CD14-positive monocyte (primary cell): ENCODE results near the gene SCFD1. TPM values are rescaled to one million over a fixed set of nuclear protein-coding genes. Genes with fewer than 3 reads are reported as not detected.
A peak's percentile ranks its signal among the peaks of the same experiment; 100 is the strongest.

Source experiments
- DNase-seq, 3 donors: peaks; one replicate each; pipeline ENCODE4 v3.0.0-alpha.2; 2011 to 2022
- H2AFZ ChIP-seq: 2 replicates; pipeline ENCODE4 v1.6.0; 2012; ENCODE audit warnings: mild to moderate bottlenecking, low read depth, low read length, inconsistent platforms; ENCODE audit not compliant: insufficient read depth, poor library complexity, severe bottlenecking
- H3K27ac ChIP-seq, 2 donors: 1 replicate in 1 of 2; 2 replicates in 1 of 2; pipeline ENCODE4 v1.5.1; 2012 to 2013; ENCODE audit warnings: low read length in 2 of 2, control low read depth in 1 of 2, inconsistent platforms in 1 of 2, low read depth in 1 of 2, mild to moderate bottlenecking in 1 of 2
- H3K27me3 ChIP-seq, 2 donors: one replicate each; pipeline versions ENCODE4 v1.6.0 to v1.6.1; 2011 to 2013; ENCODE audit warnings: low read length in 2 of 2; ENCODE audit not compliant: control insufficient read depth in 2 of 2, insufficient read depth in 2 of 2
- H3K36me3 ChIP-seq, 2 donors: replicated peaks in 1 of 2; 1 replicate in 1 of 2; 2 replicates in 1 of 2; pipeline versions ENCODE4 v1.5.1 to v1.6.1; 2012 to 2013; ENCODE audit warnings: low read length in 2 of 2, control low read depth in 1 of 2, inconsistent platforms in 1 of 2, mild to moderate bottlenecking in 1 of 2; ENCODE audit not compliant: insufficient read depth in 2 of 2, control insufficient read depth in 1 of 2
- H3K4me1 ChIP-seq, 2 donors: 1 replicate in 1 of 2; 2 replicates in 1 of 2; pipeline versions ENCODE4 v1.5.1 to v1.6.1; 2012 to 2013; ENCODE audit warnings: low read length in 2 of 2, control low read depth in 1 of 2, inconsistent platforms in 1 of 2, mild to moderate bottlenecking in 1 of 2, moderate library complexity in 1 of 2; ENCODE audit not compliant: insufficient read depth in 2 of 2, control insufficient read depth in 1 of 2
- H3K4me2 ChIP-seq: replicated peaks from 2 replicates; pipeline ENCODE3; 2012; ENCODE audit warnings: low read length, moderate library complexity, mild to moderate bottlenecking; ENCODE audit not compliant: poor library complexity, severe bottlenecking; ENCODE audit errors: extremely low read depth
- H3K4me3 ChIP-seq, 3 experiments: fragments of 200-600 bp in 1 of 3; sonication (generic) in 1 of 3; replicated peaks in 1 of 3; 1 replicate in 2 of 3; 2 replicates in 1 of 3; pipeline ENCODE4 v1.5.1; 2011 to 2013; ENCODE audit warnings: low read length in 3 of 3, mild to moderate bottlenecking in 3 of 3, control low read depth in 2 of 3, low read depth in 2 of 3, inconsistent platforms in 1 of 3, moderate library complexity in 1 of 3
- H3K79me2 ChIP-seq: 2 replicates; pipeline ENCODE4 v1.6.0; 2012; ENCODE audit warnings: mild to moderate bottlenecking, control low read depth, inconsistent platforms, low read length, moderate library complexity; ENCODE audit not compliant: insufficient read depth
- H3K9ac ChIP-seq: 2 replicates; pipeline ENCODE4 v1.6.0; 2017; ENCODE audit warnings: low read length, mild to moderate bottlenecking; ENCODE audit not compliant: insufficient read depth, poor library complexity, severe bottlenecking
- H3K9me3 ChIP-seq, 2 donors: replicated peaks in 1 of 2; 1 replicate in 1 of 2; 2 replicates in 1 of 2; pipeline versions ENCODE4 v1.5.1 to v1.6.1; 2012 to 2013; ENCODE audit warnings: low read length in 2 of 2, control low read depth in 1 of 2; ENCODE audit not compliant: control insufficient read depth in 1 of 2, insufficient read depth in 1 of 2
- H4K20me1 ChIP-seq: 2 replicates; pipeline ENCODE4 v1.6.0; 2012; ENCODE audit warnings: mild to moderate bottlenecking, low read length, control low read depth, moderate library complexity; ENCODE audit not compliant: insufficient read depth
- H3K27ac Mint-ChIP-seq, 7 donors: one replicate each; pipeline ENCODE4 v1.8.0; 2020; ENCODE audit warnings: mild to moderate bottlenecking in 7 of 7, mixed read lengths in 7 of 7, moderate library complexity in 6 of 7, inconsistent platforms in 2 of 7
- H3K27me3 Mint-ChIP-seq, 3 donors: one replicate each; pipeline ENCODE4 v1.8.0; 2021 to 2022; ENCODE audit warnings: low read depth in 3 of 3, mild to moderate bottlenecking in 3 of 3, mixed read lengths in 3 of 3, moderate library complexity in 3 of 3, inconsistent platforms in 1 of 3
- H3K36me3 Mint-ChIP-seq, 2 donors: one replicate each; pipeline ENCODE4 v1.8.0; 2020; ENCODE audit warnings: mixed read lengths in 2 of 2, inconsistent platforms in 1 of 2, mild to moderate bottlenecking in 1 of 2
- H3K4me1 Mint-ChIP-seq: one replicate; pipeline ENCODE4 v1.8.0; 2020; ENCODE audit warnings: mild to moderate bottlenecking, mixed read lengths
- H3K4me3 Mint-ChIP-seq, 2 donors: one replicate each; pipeline ENCODE4 v1.8.0; 2020; ENCODE audit warnings: mild to moderate bottlenecking in 2 of 2, mixed read lengths in 2 of 2, moderate library complexity in 1 of 2
- H3K9me3 Mint-ChIP-seq, 7 donors: one replicate each; pipeline ENCODE4 v1.8.0; 2020 to 2022; ENCODE audit warnings: mixed read lengths in 7 of 7, mild to moderate bottlenecking in 6 of 7, moderate library complexity in 6 of 7, inconsistent platforms in 2 of 7
- WGBS: methylation state at CpG from one replicate; pipeline ENCODE4 v1.1.5; 2013; ENCODE audit warnings: missing lambda C conversion rate; ENCODE audit not compliant: insufficient coverage; 5-methylcytosine and 5-hydroxymethylcytosine counted together
- intact Hi-C, 2 donors: fragments of 100-400 bp; cut with micrococcal nuclease; formaldehyde crosslinking; loops; one replicate each; pipeline versions ENCODE4 v1.15.0 to v1.15.1; 2023
- polyA plus RNA-seq, 3 donors: library from polyadenylated mRNA; depleted of rRNA in 1 of 3; unstranded in 2 of 3; stranded (reverse) in 1 of 3; fragments of 300-500 nt in 2 of 3; fragments of >200 nt in 1 of 3; fragmentation: Illumina TruSeq in 2 of 3; gene quantifications; 1 replicate in 2 of 3; 2 replicates in 1 of 3; pipeline ENCODE4 v1.2.3, GENCODE V29; 2012 to 2021
- TF ChIP-seq, protein P1 (sequence below): fragments of 200-600 bp; IDR thresholded peaks from one replicate; pipeline ENCODE4 v1.8.0; 2022; ENCODE audit warnings: antibody characterized with exemption, mild to moderate bottlenecking

SCFD1 gene
- polyA plus RNA-seq, 3 donors, result 33.1 to 64.1 (median 44.9) TPM

DNA sequence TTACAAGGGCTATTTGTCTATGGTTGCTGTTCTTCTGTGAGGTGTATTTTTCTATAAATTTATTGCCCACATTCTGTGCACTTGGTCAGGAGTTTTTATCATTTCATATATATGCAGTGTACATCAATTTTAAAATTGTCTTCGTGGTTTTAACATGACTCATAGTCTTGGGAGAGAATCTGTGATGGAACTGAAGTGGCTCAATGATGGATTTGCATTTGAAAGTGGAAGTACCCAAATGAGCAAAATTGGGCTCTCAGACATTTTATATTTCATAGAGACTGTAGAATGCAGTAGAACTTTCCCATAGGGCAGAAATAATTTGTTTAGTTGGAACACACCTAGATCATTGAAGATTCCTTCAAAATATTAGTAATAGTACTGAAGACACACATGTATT is 1.9 kb upstream of the SCFD1 start:
- Histone ChIP-seq H3K27me3 (no peaks in the 10 kb centered on the region), H2AFZ (no peak overlapping the region), H3K36me3 (peaks cover 15 to 25% of the 10 kb centered on the region in 2 donors), H3K4me2 (peak overlapping the region; percentile 8), H3K9me3 (no peaks in the 10 kb centered on the region), H3K79me2 (peaks cover 31% of the 10 kb centered on the region), H3K4me3 (peak overlapping the region in 1 of 3 experiments; percentile 97), H3K4me1 (peaks cover 25 to 42% of the 10 kb centered on the region in 2 donors), H3K27ac (peak overlapping the region; percentile 63 to 99), H3K9ac (no peak overlapping the region), H4K20me1 (no peaks in the 10 kb centered on the region)
- Mint-ChIP-seq H3K27me3 (no peaks in the 10 kb centered on the region), H3K4me1 (peaks cover 33% of the 10 kb centered on the region), H3K4me3 (peak overlapping the region; percentile 4 to 54), H3K9me3 (no peaks in the 10 kb centered on the region), H3K36me3 (peaks cover 11 to 14% of the 10 kb centered on the region in 2 donors), H3K27ac (peak overlapping the region; percentile 71 to 99 (median 98))
- WGBS, result no CpG with 5 or more reads among the region's 1 CpG
- intact Hi-C loops, result no loop called here
- TF ChIP-seq, protein P1, sequence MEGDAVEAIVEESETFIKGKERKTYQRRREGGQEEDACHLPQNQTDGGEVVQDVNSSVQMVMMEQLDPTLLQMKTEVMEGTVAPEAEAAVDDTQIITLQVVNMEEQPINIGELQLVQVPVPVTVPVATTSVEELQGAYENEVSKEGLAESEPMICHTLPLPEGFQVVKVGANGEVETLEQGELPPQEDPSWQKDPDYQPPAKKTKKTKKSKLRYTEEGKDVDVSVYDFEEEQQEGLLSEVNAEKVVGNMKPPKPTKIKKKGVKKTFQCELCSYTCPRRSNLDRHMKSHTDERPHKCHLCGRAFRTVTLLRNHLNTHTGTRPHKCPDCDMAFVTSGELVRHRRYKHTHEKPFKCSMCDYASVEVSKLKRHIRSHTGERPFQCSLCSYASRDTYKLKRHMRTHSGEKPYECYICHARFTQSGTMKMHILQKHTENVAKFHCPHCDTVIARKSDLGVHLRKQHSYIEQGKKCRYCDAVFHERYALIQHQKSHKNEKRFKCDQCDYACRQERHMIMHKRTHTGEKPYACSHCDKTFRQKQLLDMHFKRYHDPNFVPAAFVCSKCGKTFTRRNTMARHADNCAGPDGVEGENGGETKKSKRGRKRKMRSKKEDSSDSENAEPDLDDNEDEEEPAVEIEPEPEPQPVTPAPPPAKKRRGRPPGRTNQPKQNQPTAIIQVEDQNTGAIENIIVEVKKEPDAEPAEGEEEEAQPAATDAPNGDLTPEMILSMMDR, result no peak
- DNase-seq, result peak; percentile 59 to 79 (median 69)

DNA sequence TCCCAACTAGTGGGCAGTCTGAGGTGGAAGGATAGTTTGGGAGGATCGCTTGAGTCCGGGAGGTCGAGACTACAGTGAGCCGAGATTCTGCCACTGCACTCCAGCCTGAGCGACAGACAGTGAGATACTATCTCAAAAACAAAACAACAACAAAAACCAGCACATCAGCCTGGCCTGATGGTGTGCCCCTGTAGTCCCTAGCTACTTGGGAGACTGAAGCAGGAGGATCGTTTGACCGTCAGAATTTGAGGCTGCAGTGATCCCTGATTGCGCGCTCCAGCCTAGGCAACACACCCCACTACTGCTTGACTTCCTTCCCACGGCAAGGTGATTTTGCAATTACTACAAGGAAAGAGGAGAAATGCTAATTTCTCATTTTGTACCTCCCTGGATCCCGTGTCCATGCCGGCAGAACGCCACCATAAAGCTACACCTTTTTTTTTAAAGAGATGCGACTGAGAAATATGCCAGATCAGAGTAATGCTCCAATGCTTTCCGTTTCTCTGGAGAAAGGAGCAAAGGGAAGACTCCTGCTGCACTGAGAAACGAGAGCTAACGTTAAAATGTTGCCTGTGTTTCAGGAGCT is 672 bp upstream of the SCFD1 start:
- DNase-seq, result peak; percentile 30 to 61 (median 43)
- Histone ChIP-seq H3K4me2 (peak overlapping the region; percentile 86), H3K4me1 (peaks cover 28 to 42% of the 10 kb centered on the region in 2 donors), H3K79me2 (peaks cover 43% of the 10 kb centered on the region), H3K27me3 (no peaks in the 10 kb centered on the region), H3K4me3 (peak overlapping the region; percentile 86 to 99 (median 97)), H2AFZ (peak overlapping the region; percentile 88), H3K36me3 (peaks cover 10 to 16% of the 10 kb centered on the region in 2 donors), H3K9me3 (no peaks in the 10 kb centered on the region), H3K27ac (peak overlapping the region; percentile 92 to 99), H3K9ac (peak overlapping the region; percentile 86), H4K20me1 (peaks cover 9% of the 10 kb centered on the region)
- Mint-ChIP-seq H3K4me3 (peak overlapping the region; percentile 89 to 100), H3K27me3 (no peaks in the 10 kb centered on the region), H3K4me1 (peaks cover 33% of the 10 kb centered on the region), H3K36me3 (peaks cover 5 to 7% of the 10 kb centered on the region in 2 donors), H3K27ac (peak overlapping the region; percentile 96 to 99 (median 98)), H3K9me3 (no peaks in the 10 kb centered on the region)
- intact Hi-C loops, result no loop called here
- WGBS, result 19% methylated on average over 3 of the region's 17 CpGs
- TF ChIP-seq, protein P1, result no peak
